ENCODE data around the gene YAE1.

Gene YAE1

DNA sequence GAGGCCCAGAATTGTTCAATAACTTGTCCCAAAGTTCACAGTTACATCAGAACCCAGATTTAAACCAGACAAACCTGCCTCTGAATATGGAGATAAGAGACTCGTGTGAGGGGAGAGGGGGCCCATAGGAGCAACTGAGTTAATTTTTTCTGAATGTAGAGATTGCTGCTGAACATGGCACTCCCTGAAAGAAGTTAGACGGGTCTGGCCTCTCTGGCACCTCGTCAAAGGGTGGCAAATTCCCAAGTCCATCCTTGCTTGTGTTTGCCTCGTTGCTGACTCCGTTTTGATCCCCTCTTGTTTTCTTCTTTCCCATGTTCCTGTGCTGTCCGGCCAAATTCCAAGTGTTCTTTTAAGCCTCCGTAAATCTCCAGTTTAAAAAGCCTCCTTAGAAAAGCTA is 35.2 kb upstream of the YAE1 start:
- no peaks in the 10 kb centered on the region for H3K4me1 ChIP-seq (ENCODE audit: control insufficient read depth in 1 of 2, insufficient read depth in 2 of 2, low read length in 2 of 2)
- H4K12ac ChIP-seq (ENCODE audit: low read depth, low read length) = no peak overlapping the region
- H3K9ac ChIP-seq (ENCODE audit: low read length) = no peak overlapping the region
- no CpG with 5 or more reads among the region's 7 CpGs for WGBS (ENCODE audit: extremely low coverage, insufficient coverage, insufficient read length)
- DNase-seq = no peak
- H3K9me3 ChIP-seq (ENCODE audit: insufficient read depth, low read depth, low read length) = no peaks in the 10 kb centered on the region
- no peak overlapping the region for H3K4me2 ChIP-seq (ENCODE audit: low read length)
- H3K79me2 ChIP-seq (ENCODE audit: control insufficient read depth, insufficient read depth, low read length, poor library complexity) = no peaks in the 10 kb centered on the region
- no peaks in the 10 kb centered on the region for H3K27me3 ChIP-seq (ENCODE audit: insufficient read depth, low read length)
- no peak overlapping the region for H4K8ac ChIP-seq (ENCODE audit: low read depth, low read length)
- no peak overlapping the region for H2AK5ac ChIP-seq (ENCODE audit: low read length)
- H3K4me3 ChIP-seq (ENCODE audit: low read depth, low read length) = no peak overlapping the region
- no peak overlapping the region for H2BK120ac ChIP-seq (ENCODE audit: insufficient read depth, low read length, poor library complexity)
- no peak overlapping the region for H3K18ac ChIP-seq (ENCODE audit: low read length)
- H2BK12ac ChIP-seq (ENCODE audit: low read length) = no peak overlapping the region
- H3K36me3 ChIP-seq (ENCODE audit: control insufficient read depth in 1 of 2, insufficient read depth in 2 of 2, low read length in 2 of 2) = no peaks in the 10 kb centered on the region
- no peak overlapping the region for H3K14ac ChIP-seq (ENCODE audit: low read length)
- no peak overlapping the region for H2BK5ac ChIP-seq (ENCODE audit: low read depth, low read length, poor library complexity)
- H3K27ac ChIP-seq (ENCODE audit: low read depth, low read length) = no peak overlapping the region
- no peak overlapping the region for H4K91ac ChIP-seq (ENCODE audit: low read depth, low read length)
- no peaks in the 10 kb centered on the region for H3K79me1 ChIP-seq (ENCODE audit: low read length)
- no peak overlapping the region for H3K23ac ChIP-seq (ENCODE audit: low read length)
- H3K4ac ChIP-seq (ENCODE audit: low read depth, low read length) = no peak overlapping the region
- H2AFZ ChIP-seq (ENCODE audit: insufficient read depth, low read length, poor library complexity) = no peak overlapping the region

DNA sequence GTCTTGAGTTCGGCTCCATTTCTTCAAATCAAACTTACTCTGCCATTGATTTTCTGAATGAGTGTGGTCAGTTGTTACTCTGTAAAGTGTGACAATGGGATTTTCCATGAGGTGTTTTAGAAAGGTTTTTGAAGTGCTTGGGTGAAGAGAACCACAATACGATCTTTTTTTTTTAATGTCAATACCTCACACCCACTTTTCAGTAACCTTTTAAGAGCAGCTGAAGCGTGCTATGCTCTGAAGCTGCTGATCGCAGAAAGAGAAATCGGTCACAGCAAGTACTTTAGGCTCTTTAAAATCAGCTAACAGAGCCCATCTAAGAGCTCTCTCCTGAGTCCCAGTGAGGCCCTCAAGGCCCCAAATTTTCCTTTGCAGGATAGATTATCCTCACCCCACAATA is 34.4 kb upstream of the YAE1 start:
- H3K79me1 ChIP-seq (ENCODE audit: low read length) = no peaks in the 10 kb centered on the region
- H4K12ac ChIP-seq (ENCODE audit: low read depth, low read length) = no peak overlapping the region
- no peak overlapping the region for H2AK5ac ChIP-seq (ENCODE audit: low read length)
- no peak overlapping the region for H2AFZ ChIP-seq (ENCODE audit: insufficient read depth, low read length, poor library complexity)
- H3K27me3 ChIP-seq (ENCODE audit: insufficient read depth, low read length) = no peaks in the 10 kb centered on the region
- H4K91ac ChIP-seq (ENCODE audit: low read depth, low read length) = no peak overlapping the region
- no peak overlapping the region for H3K27ac ChIP-seq (ENCODE audit: low read depth, low read length)
- no peak overlapping the region for H2BK5ac ChIP-seq (ENCODE audit: low read depth, low read length, poor library complexity)
- H3K9me3 ChIP-seq (ENCODE audit: insufficient read depth, low read depth, low read length) = no peaks in the 10 kb centered on the region
- no peaks in the 10 kb centered on the region for H3K79me2 ChIP-seq (ENCODE audit: control insufficient read depth, insufficient read depth, low read length, poor library complexity)
- no peak overlapping the region for H3K18ac ChIP-seq (ENCODE audit: low read length)
- H3K36me3 ChIP-seq (ENCODE audit: control insufficient read depth in 1 of 2, insufficient read depth in 2 of 2, low read length in 2 of 2) = no peaks in the 10 kb centered on the region
- no peak overlapping the region for H3K9ac ChIP-seq (ENCODE audit: low read length)
- no peak for DNase-seq
- H3K4me2 ChIP-seq (ENCODE audit: low read length) = no peak overlapping the region
- H3K14ac ChIP-seq (ENCODE audit: low read length) = no peak overlapping the region
- H2BK120ac ChIP-seq (ENCODE audit: insufficient read depth, low read length, poor library complexity) = no peak overlapping the region
- H4K8ac ChIP-seq (ENCODE audit: low read depth, low read length) = no peak overlapping the region
- WGBS (ENCODE audit: extremely low coverage, insufficient coverage, insufficient read length) = no CpG with 5 or more reads among the region's 5 CpGs
- H3K4me3 ChIP-seq (ENCODE audit: low read depth, low read length) = no peak overlapping the region
- H3K4ac ChIP-seq (ENCODE audit: low read depth, low read length) = no peak overlapping the region
- no peaks in the 10 kb centered on the region for H3K4me1 ChIP-seq (ENCODE audit: control insufficient read depth in 1 of 2, insufficient read depth in 2 of 2, low read length in 2 of 2)
- no peak overlapping the region for H2BK12ac ChIP-seq (ENCODE audit: low read length)
- no peak overlapping the region for H3K23ac ChIP-seq (ENCODE audit: low read length)

DNA sequence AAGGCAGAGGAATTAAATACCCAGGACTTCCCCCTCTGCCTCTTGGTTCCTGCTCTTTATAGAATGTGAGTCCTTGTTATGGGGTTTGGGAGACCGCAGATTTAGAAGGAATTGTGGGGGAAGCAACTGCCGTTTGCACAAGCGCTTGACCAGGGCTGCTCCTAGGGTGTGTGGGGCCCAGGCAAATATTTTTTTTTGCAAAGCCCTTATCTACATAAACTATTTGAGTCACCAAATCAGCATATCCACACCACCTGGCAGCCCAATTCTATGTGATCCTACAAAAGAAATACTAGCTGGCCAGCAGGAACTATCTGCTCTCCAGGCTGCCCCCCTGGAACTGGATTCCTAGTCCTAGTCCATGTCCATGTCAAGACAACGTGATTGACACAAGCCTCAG is 33.4 kb upstream of the YAE1 start:
- Histone ChIP-seq H3K79me2 (ENCODE audit: control insufficient read depth, insufficient read depth, low read length, poor library complexity) (no peaks in the 10 kb centered on the region), H2BK120ac (ENCODE audit: insufficient read depth, low read length, poor library complexity) (no peak overlapping the region), H3K9ac (ENCODE audit: low read length) (no peak overlapping the region), H3K9me3 (ENCODE audit: insufficient read depth, low read depth, low read length) (no peaks in the 10 kb centered on the region), H4K12ac (ENCODE audit: low read depth, low read length) (no peak overlapping the region), H2BK12ac (ENCODE audit: low read length) (no peak overlapping the region), H3K14ac (ENCODE audit: low read length) (no peak overlapping the region), H3K4ac (ENCODE audit: low read depth, low read length) (no peak overlapping the region), H3K23ac (ENCODE audit: low read length) (no peak overlapping the region), H3K18ac (ENCODE audit: low read length) (no peak overlapping the region), H4K91ac (ENCODE audit: low read depth, low read length) (no peak overlapping the region), H3K4me1 (ENCODE audit: control insufficient read depth in 1 of 2, insufficient read depth in 2 of 2, low read length in 2 of 2) (no peaks in the 10 kb centered on the region), H2AK5ac (ENCODE audit: low read length) (no peak overlapping the region), H4K8ac (ENCODE audit: low read depth, low read length) (no peak overlapping the region), H3K27me3 (ENCODE audit: insufficient read depth, low read length) (no peaks in the 10 kb centered on the region), H3K36me3 (ENCODE audit: control insufficient read depth in 1 of 2, insufficient read depth in 2 of 2, low read length in 2 of 2) (no peaks in the 10 kb centered on the region), H3K4me2 (ENCODE audit: low read length) (no peak overlapping the region), H3K27ac (ENCODE audit: low read depth, low read length) (no peak overlapping the region), H2AFZ (ENCODE audit: insufficient read depth, low read length, poor library complexity) (no peak overlapping the region), H3K4me3 (ENCODE audit: low read depth, low read length) (no peak overlapping the region), H2BK5ac (ENCODE audit: low read depth, low read length, poor library complexity) (no peak overlapping the region), H3K79me1 (ENCODE audit: low read length) (no peaks in the 10 kb centered on the region)
- no CpG with 5 or more reads among the region's 4 CpGs for WGBS (ENCODE audit: extremely low coverage, insufficient coverage, insufficient read length)
- DNase-seq = no peak

DNA sequence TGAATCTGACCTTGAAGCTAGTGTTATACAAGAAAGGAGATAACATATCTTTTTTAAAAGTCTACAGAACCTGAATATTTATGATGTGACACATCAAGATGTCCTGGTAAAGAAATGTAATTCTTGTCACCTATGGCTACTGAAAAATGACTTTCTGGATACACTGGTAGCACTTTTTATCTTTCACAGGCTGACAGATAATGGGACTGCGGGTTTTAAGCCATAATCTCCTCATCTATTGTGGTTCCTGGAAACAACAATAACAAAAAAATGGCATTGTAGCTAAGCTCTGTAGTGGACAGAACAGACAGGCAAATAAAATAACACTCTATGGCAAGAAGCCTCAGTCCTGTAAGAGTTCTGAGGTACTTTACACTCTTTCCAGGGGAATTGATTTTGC is 31.6 kb upstream of the YAE1 start:
- no peaks in the 10 kb centered on the region for H3K27me3 ChIP-seq (ENCODE audit: insufficient read depth, low read length)
- H3K18ac ChIP-seq (ENCODE audit: low read length) = no peak overlapping the region

More for the DNA sequence above, 31.6 kb upstream of the YAE1 start:
- H4K8ac ChIP-seq (ENCODE audit: low read depth, low read length) = no peak overlapping the region
- no peak overlapping the region for H3K27ac ChIP-seq (ENCODE audit: low read depth, low read length)
- no peak overlapping the region for H3K4ac ChIP-seq (ENCODE audit: low read depth, low read length)
- no peak overlapping the region for H2BK12ac ChIP-seq (ENCODE audit: low read length)
- no peak overlapping the region for H2AK5ac ChIP-seq (ENCODE audit: low read length)
- no peak overlapping the region for H3K9ac ChIP-seq (ENCODE audit: low read length)
- no peak overlapping the region for H3K14ac ChIP-seq (ENCODE audit: low read length)
- no peak overlapping the region for H4K12ac ChIP-seq (ENCODE audit: low read depth, low read length)
- H3K4me3 ChIP-seq (ENCODE audit: low read depth, low read length) = no peak overlapping the region
- no CpG with 5 or more reads among the region's 1 CpG for WGBS (ENCODE audit: extremely low coverage, insufficient coverage, insufficient read length)
- no peaks in the 10 kb centered on the region for H3K36me3 ChIP-seq (ENCODE audit: control insufficient read depth in 1 of 2, insufficient read depth in 2 of 2, low read length in 2 of 2)
- H3K4me1 ChIP-seq (ENCODE audit: control insufficient read depth in 1 of 2, insufficient read depth in 2 of 2, low read length in 2 of 2) = no peaks in the 10 kb centered on the region
- H2AFZ ChIP-seq (ENCODE audit: insufficient read depth, low read length, poor library complexity) = no peak overlapping the region
- no peak overlapping the region for H3K23ac ChIP-seq (ENCODE audit: low read length)
- no peaks in the 10 kb centered on the region for H3K9me3 ChIP-seq (ENCODE audit: insufficient read depth, low read depth, low read length)
- H2BK120ac ChIP-seq (ENCODE audit: insufficient read depth, low read length, poor library complexity) = no peak overlapping the region
- no peaks in the 10 kb centered on the region for H3K79me2 ChIP-seq (ENCODE audit: control insufficient read depth, insufficient read depth, low read length, poor library complexity)
- no peak overlapping the region for H2BK5ac ChIP-seq (ENCODE audit: low read depth, low read length, poor library complexity)
- H3K4me2 ChIP-seq (ENCODE audit: low read length) = no peak overlapping the region
- H3K79me1 ChIP-seq (ENCODE audit: low read length) = no peaks in the 10 kb centered on the region
- DNase-seq = peak; percentile 33 to 89
- no peak overlapping the region for H4K91ac ChIP-seq (ENCODE audit: low read depth, low read length)
